LNCAP (cell line): ENCODE results near the gene FRMD4A.

Source experiments
- TF ChIP-seq, protein P1 (sequence below): fragments of 450-650 bp; IDR thresholded peaks from 2 replicates; pipeline ENCODE4 v1.5.1; 2017; ENCODE audit warnings: mild to moderate bottlenecking

Gene FRMD4A

DNA sequence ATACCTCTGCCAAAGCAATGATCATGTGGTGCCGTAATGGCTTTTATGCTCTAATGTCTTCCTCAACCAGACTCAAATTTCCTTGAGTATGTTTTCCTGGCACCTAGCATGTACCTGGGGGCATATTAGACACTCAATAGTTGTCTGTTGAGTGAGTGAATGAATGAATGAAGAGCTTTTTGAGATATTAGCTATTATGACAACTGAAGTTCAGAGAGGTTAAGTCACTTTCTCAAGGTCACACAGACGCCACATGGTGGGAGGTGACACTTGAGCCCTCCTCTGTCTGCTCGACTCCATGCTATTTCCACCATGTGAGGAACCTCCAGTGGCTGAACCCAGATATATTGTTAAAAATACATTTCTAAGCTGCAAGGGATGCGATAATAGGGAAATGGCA lies 611.9 kb downstream of the FRMD4A start:
- TF ChIP-seq, protein P1, sequence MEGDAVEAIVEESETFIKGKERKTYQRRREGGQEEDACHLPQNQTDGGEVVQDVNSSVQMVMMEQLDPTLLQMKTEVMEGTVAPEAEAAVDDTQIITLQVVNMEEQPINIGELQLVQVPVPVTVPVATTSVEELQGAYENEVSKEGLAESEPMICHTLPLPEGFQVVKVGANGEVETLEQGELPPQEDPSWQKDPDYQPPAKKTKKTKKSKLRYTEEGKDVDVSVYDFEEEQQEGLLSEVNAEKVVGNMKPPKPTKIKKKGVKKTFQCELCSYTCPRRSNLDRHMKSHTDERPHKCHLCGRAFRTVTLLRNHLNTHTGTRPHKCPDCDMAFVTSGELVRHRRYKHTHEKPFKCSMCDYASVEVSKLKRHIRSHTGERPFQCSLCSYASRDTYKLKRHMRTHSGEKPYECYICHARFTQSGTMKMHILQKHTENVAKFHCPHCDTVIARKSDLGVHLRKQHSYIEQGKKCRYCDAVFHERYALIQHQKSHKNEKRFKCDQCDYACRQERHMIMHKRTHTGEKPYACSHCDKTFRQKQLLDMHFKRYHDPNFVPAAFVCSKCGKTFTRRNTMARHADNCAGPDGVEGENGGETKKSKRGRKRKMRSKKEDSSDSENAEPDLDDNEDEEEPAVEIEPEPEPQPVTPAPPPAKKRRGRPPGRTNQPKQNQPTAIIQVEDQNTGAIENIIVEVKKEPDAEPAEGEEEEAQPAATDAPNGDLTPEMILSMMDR: no peak

DNA sequence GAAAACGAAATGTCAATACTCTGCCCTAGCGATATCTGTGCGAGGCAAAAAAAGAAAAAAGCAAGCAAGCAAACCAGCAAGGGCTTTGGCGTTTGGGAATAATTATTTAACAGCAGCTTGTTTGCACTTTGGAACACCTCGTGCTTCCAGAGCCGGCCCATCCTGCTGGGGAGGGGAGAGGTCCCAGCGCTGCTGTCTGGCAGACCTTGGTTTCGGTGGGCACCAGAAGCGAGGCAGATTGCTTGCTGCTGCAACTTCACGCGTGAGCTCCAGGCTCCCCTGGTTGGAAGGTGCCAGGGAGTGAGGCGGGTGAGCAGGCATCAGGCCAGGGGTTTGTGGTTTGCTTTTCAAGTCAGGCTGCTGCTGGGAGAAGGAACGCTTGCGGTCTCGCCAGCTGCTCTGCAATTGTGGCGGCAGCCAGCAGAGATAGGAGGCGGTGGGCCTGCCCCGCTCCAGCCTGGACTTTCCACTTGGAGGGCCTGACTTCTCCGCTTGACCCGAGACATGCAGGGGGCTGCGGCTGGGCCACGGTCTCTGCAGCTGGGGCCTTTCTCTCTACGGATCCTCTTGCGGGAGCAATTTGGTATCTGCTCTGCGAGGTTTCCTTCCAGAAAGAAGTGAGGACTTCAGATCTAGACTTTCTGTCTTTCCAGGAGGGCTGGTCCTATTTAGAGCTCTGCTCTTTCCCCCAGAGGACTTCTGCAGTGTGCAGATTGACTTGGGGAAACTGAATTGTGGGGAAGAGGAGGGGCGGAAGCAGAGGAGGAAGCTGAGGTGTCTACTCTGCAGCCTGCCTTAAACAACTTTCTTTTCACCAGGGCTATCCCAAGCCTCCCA lies 612.6 kb downstream of the FRMD4A start:
- TF ChIP-seq, protein P1: no peak

DNA sequence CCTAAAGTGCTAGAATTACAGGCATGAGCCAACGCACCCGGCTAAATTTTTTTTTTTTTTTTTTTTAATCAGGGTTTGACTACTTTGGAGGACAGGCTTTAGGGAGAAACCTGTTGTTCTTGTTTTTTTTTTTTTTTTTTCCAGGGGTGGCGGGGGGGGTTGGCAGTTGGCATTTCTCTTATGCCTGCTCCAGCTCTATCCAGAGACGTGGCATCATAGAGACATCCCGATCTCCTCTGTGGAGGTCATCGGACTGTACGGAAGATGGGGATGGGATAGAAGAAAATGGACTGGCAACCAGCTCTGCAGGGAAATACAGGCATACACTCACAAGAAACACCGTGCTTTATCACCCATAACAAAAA lies 613.2 kb downstream of the FRMD4A start:
- TF ChIP-seq, protein P1: no peak

DNA sequence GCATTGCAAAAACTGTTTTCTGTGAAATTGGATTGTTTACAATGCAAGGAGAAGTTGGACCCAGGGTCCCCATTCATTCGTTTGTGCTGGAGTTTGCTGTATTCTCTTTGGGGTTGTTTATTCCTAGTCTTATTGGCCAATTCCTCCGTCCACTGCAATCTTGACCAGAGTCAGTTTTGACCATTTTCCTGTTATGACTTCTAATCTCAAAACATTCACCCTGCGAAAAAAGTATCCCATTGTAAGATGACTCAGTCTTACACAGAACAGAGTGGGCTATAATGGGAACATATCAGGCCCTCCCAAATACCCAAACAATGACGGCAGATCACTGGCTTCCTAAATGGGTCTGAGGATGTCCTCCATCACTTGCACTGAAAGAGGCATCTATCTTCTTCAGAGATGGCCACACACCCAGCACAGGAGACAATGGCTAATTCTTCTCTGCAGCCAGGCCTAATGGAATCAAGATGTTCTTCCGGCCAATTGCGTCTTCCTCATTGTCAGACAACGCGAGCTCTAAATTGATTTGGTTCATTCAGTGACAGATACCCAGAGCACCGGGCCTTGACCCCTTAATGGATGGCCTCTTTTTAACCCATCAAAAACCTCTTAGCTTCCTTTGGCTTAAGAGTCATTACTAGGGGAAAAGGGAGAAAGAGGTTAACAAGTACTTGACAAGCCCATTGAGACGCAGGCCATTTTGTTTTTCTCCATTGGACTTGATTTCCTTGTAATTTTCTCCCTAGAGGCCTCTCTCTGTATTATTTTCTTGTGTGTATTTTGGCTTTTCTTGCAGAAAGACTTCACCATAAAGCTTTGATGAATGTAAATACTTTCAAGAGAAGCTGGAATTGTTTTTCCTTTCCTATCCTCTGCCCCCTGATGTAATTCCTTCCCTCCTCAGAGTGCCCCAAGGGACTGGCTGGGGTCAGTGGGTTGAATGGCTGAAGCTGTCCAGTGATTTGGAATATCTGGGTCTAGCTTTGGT lies 614.3 kb downstream of the FRMD4A start:
- TF ChIP-seq, protein P1: no peak

DNA sequence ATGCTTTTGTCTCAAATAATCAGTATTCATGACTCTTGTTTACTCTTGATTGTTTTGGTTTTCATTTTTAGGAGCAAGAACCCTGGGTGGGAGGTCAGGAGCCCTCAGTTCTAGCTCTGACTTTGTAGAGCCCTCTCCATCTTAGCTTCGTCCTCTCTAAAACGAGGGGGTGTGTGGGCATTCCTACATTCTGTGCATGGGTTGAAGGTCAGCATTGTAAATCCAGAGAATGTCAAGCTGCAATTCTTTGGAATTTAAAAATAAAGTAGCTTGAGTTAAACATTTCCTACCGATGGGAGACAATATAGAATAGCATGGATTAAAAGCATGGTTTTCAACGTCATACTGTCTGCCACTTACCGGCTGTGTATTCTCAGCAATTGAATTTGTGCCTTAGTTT lies 615.6 kb downstream of the FRMD4A start:
- TF ChIP-seq, protein P1: no peak

DNA sequence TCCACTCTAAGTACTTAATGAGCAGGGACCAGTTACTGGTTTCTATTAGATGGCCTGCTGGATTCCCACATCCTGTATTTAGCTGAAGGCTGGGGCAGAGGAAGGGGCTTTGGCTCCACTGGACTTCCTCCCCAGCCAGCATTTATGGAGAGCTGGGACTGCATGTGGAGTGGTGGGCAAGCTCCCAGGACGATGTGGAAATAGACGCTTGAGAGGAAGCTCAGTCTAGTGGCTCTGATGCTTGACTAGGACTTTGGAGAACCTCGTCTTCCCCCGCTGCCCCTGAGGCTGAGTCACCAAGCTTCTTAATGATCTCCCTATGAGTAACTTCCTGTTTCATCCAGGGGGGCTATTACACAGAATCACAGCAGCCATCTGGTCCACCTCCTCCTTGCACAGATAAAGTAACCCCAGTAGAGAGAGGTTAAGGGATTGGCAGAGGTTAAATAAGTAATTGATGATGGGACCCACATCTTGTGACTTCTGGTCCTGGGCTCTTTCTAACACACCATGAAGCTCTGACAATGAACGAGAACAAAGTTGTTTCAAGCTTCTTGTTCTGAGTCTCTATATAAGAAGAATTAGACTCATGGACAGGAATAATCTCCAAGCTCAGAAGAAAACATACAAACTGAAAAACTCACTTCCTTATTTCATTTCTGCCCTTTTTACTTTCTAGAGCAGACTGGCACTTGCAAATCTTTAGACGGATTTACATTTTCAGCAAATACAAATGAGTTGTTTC lies 617.7 kb downstream of the FRMD4A start:
- TF ChIP-seq, protein P1: no peak

DNA sequence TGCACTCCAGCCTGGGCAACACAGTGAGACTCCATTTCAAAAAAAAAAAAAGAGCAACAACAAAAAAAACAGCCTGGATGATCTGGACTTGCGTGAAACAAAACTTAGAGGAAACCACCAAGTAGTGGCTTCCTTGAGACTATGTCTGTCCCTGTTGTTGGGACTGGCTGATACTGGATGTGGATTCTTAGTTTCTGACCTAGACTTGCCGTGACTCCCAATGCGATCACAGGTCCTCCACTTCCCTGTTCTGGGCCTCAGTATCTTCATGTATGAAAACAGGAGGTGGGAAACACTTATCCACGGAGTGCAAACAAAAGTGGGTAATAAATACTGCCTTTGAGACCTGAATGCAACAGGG lies 618.3 kb downstream of the FRMD4A start:
- TF ChIP-seq, protein P1: no peak
